Endothelial cell of umbilical vein (primary cell): ENCODE results near the gene CMIP. TPM values are rescaled to one million over a fixed set of nuclear protein-coding genes. Genes with fewer than 3 reads are reported as not detected.

Source experiments
- BruUV-seq: library from RNA; stranded (reverse); fragments of 400-500 nt; replicated peaks from 2 replicates; lab custom pipeline; 2021; lab: Mats Ljungman, UMichigan
- CTCF ChIA-PET: fragments of 300-600, 350-600 bp; sonication (Branson Sonifier 250); formaldehyde crosslinking; loops from one replicate; lab custom pipeline; 2021; ENCODE audit warnings: antibody characterized with exemption, inconsistent platforms; lab: Charles Lee
- POLR2A ChIA-PET: fragments of 300-600, 350-600 bp; sonication (Branson Sonifier 250); formaldehyde crosslinking; loops from one replicate; lab custom pipeline; 2021; ENCODE audit warnings: antibody characterized with exemption, inconsistent platforms; lab: Charles Lee
- DNase-seq: peaks from one replicate; pipeline ENCODE4 v3.0.0-alpha.2; 2011; ENCODE audit warnings: low read depth, low spot score
- FAIRE-seq: peaks from 2 replicates; lab custom pipeline; 2011; peaks lifted over from hg19 to GRCh38; lab: Jason Lieb, UNC
- H2AFZ ChIP-seq: 2 replicates; pipeline ENCODE4 v1.6.0; 2012; ENCODE audit warnings: low read depth, low read length, control low read depth, inconsistent platforms
- H3K27ac ChIP-seq: 2 replicates; pipeline ENCODE4 v1.5.1; 2011; ENCODE audit warnings: low read depth, mild to moderate bottlenecking, control low read depth, low read length, moderate library complexity; ENCODE audit not compliant: insufficient read depth
- H3K27me3 ChIP-seq, 2 experiments: 2 replicates each; pipeline versions ENCODE4 v1.6.0 to v1.6.1; 2011; ENCODE audit warnings: low read length in 2 of 2, mixed read lengths in 1 of 2; ENCODE audit not compliant: control insufficient read depth in 2 of 2, insufficient read depth in 2 of 2
- H3K36me3 ChIP-seq, 2 experiments: 2 replicates in 1 of 2; 3 replicates in 1 of 2; pipeline ENCODE4 v1.5.1; 2011; ENCODE audit warnings: low read length in 2 of 2, mild to moderate bottlenecking in 1 of 2, moderate library complexity in 1 of 2; ENCODE audit not compliant: control insufficient read depth in 2 of 2, insufficient read depth in 2 of 2; ENCODE audit errors: extremely low read depth in 1 of 2
- H3K4me1 ChIP-seq: 3 replicates; pipeline ENCODE4 v1.5.1; 2011; ENCODE audit warnings: mild to moderate bottlenecking, low read length; ENCODE audit not compliant: control insufficient read depth, insufficient read depth; ENCODE audit errors: extremely low read depth
- H3K4me2 ChIP-seq: 2 replicates; pipeline ENCODE4 v1.6.1; 2011; ENCODE audit warnings: low read length, control low read depth, mixed read lengths; ENCODE audit not compliant: insufficient read depth
- H3K4me3 ChIP-seq, 3 experiments: fragments of 200-600 bp in 1 of 3; sonication (generic), shearing (Covaris generic) in 1 of 3; replicated peaks in 1 of 3; 2 replicates each; pipeline ENCODE4 v1.5.1; 2011 to 2016; ENCODE audit warnings: control low read depth in 3 of 3, low read length in 3 of 3, mild to moderate bottlenecking in 2 of 3, inconsistent platforms in 1 of 3, low read depth in 1 of 3, moderate library complexity in 1 of 3; ENCODE audit not compliant: insufficient read depth in 1 of 3
- H3K79me2 ChIP-seq: 2 replicates; pipeline ENCODE4 v1.6.0; 2012; ENCODE audit warnings: low read length, inconsistent platforms; ENCODE audit not compliant: control insufficient read depth, insufficient read depth
- H3K9ac ChIP-seq: replicated peaks from 2 replicates; pipeline ENCODE3; 2011; ENCODE audit warnings: low read length, control low read depth; ENCODE audit not compliant: insufficient read depth; ENCODE audit errors: extremely low read depth
- H3K9me1 ChIP-seq: replicated peaks from 3 replicates; pipeline ENCODE4 v1.6.0; 2011; ENCODE audit warnings: mild to moderate bottlenecking, low read length; ENCODE audit not compliant: control insufficient read depth, insufficient read depth; ENCODE audit errors: extremely low read depth
- H3K9me3 ChIP-seq: replicated peaks from 2 replicates; pipeline ENCODE4 v1.5.1; 2012; ENCODE audit warnings: low read length, inconsistent platforms; ENCODE audit not compliant: control insufficient read depth, insufficient read depth
- H4K20me1 ChIP-seq: replicated peaks from 2 replicates; pipeline ENCODE3; 2011; ENCODE audit warnings: mild to moderate bottlenecking, low read length; ENCODE audit not compliant: control insufficient read depth, insufficient read depth; ENCODE audit errors: extremely low read depth
- EZH2 ChIP-seq: IDR thresholded peaks from 2 replicates; pipeline ENCODE4 v1.6.1; 2012; ENCODE audit warnings: borderline replicate concordance, low read depth, mild to moderate bottlenecking, moderate library complexity, low read length, inconsistent platforms; ENCODE audit not compliant: severe bottlenecking
- FOS ChIP-seq: IDR thresholded peaks from 2 replicates; pipeline ENCODE4 v1.6.1; 2011; ENCODE audit warnings: mild to moderate bottlenecking, low read length, moderate library complexity, borderline replicate concordance; ENCODE audit not compliant: insufficient read depth
- GATA2 ChIP-seq: IDR thresholded peaks from 2 replicates; pipeline ENCODE4 v1.7.0; 2011; ENCODE audit warnings: low read depth, mild to moderate bottlenecking, moderate library complexity, mixed read lengths, low read length; ENCODE audit not compliant: insufficient read length, insufficient read depth
- JUN ChIP-seq: IDR thresholded peaks from 2 replicates; pipeline ENCODE4 v1.6.1; 2011; ENCODE audit warnings: borderline replicate concordance, low read depth; ENCODE audit not compliant: insufficient read length, insufficient read depth
- MYC ChIP-seq: IDR thresholded peaks from one replicate; pipeline ENCODE4 v1.6.1; 2011; ENCODE audit warnings: mild to moderate bottlenecking, low read depth, low read length
- POLR2A ChIP-seq: IDR thresholded peaks from 2 replicates; pipeline ENCODE4 v1.6.1; 2012; ENCODE audit warnings: low read depth, mild to moderate bottlenecking, control low read depth, low read length
- POLR2AphosphoS5 ChIP-seq: IDR thresholded peaks from 2 replicates; pipeline ENCODE4 v1.6.1; 2012; ENCODE audit warnings: low read depth, mild to moderate bottlenecking, control low read depth, low read length, moderate library complexity; ENCODE audit not compliant: insufficient read depth
- dilution Hi-C: fragments of 300-500 bp; cut with MboI; formaldehyde crosslinking; loops from one replicate; pipeline ENCODE4 v1.15.0; 2019; ENCODE audit warnings: low sequenced_read_pairs; ENCODE audit not compliant: extremely low pct_ligation_motif_present
- intact Hi-C: fragments of 100-400 bp; cut with micrococcal nuclease; formaldehyde crosslinking; loops from one replicate; pipeline ENCODE4 v1.10.0; 2022
- polyA plus RNA-seq, 4 experiments: library from polyadenylated mRNA; depleted of rRNA in 3 of 4; stranded (reverse) in 3 of 4; unstranded in 1 of 4; fragments of >200 nt; gene quantifications; 2 replicates each; pipeline versions ENCODE4 v1.2.1 to v1.2.3, GENCODE V29; 2011 to 2012; ENCODE audit warnings: missing spikeins in 1 of 4
- total RNA-seq: library from RNA; stranded (reverse); gene quantifications from 2 replicates; pipeline ENCODE4 v1.2.3, GENCODE V29; 2021
- TF ChIP-seq, protein P1 (sequence below): IDR thresholded peaks from 2 replicates; pipeline ENCODE4 v1.6.1; 2011; ENCODE audit not compliant: insufficient read depth, insufficient read length
- TF ChIP-seq, protein P2 (sequence below), 2 donors: IDR thresholded peaks; 1 replicate in 1 of 2; 2 replicates in 1 of 2; pipeline ENCODE4 v1.5.1; 2011; ENCODE audit warnings: low read length in 2 of 2, mild to moderate bottlenecking in 2 of 2, moderate library complexity in 2 of 2, control low read depth in 1 of 2, inconsistent platforms in 1 of 2, low read depth in 1 of 2; ENCODE audit not compliant: insufficient read depth in 1 of 2; ENCODE audit errors: extremely low read depth in 1 of 2

Gene CMIP
- total and polyA plus RNA-seq, 2 donors (not counting 3 experiments of a cell fraction or from before 2014, with no cell fraction given), result 29.0 to 101 TPM

GRCh38 chr16:81442220-81442915 is 2.2 kb upstream of the CMIP start:
- CTCF ChIA-PET, result interaction anchor here (1.0 to 1.7 kb wide), 7 partner anchors 13 to 117 kb away, joined by 3 to 9 read pairs (median 3); no protein-coding TSS in a partner anchor

More at GRCh38 chr16:81442220-81442915, 2.2 kb upstream of the CMIP start:
- H3K27ac ChIP-seq, result no peak overlapping the region
- intact Hi-C loops (no loop called here), dilution Hi-C loops (no loop called here)
- no peaks in the 10 kb centered on the region for H3K9me1 ChIP-seq
- no peaks in the 10 kb centered on the region for H4K20me1 ChIP-seq
- no peaks in the 10 kb centered on the region for H3K9me3 ChIP-seq
- TF ChIP-seq POLR2A, result no peak
- TF ChIP-seq, protein P1, sequence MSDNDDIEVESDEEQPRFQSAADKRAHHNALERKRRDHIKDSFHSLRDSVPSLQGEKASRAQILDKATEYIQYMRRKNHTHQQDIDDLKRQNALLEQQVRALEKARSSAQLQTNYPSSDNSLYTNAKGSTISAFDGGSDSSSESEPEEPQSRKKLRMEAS, result no peak
- no peak for TF ChIP-seq POLR2AphosphoS5
- no peak for TF ChIP-seq GATA2
- no peak for TF ChIP-seq MYC
- TF ChIP-seq, protein P2, sequence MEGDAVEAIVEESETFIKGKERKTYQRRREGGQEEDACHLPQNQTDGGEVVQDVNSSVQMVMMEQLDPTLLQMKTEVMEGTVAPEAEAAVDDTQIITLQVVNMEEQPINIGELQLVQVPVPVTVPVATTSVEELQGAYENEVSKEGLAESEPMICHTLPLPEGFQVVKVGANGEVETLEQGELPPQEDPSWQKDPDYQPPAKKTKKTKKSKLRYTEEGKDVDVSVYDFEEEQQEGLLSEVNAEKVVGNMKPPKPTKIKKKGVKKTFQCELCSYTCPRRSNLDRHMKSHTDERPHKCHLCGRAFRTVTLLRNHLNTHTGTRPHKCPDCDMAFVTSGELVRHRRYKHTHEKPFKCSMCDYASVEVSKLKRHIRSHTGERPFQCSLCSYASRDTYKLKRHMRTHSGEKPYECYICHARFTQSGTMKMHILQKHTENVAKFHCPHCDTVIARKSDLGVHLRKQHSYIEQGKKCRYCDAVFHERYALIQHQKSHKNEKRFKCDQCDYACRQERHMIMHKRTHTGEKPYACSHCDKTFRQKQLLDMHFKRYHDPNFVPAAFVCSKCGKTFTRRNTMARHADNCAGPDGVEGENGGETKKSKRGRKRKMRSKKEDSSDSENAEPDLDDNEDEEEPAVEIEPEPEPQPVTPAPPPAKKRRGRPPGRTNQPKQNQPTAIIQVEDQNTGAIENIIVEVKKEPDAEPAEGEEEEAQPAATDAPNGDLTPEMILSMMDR (IDR thresholded peaks at IDR 0.05; ENCODE audit: extremely low read depth in 1 of 2, insufficient read depth in 1 of 2, low read depth in 1 of 2, low read length in 2 of 2), result no peak
- TF ChIP-seq FOS, result no peak
- TF ChIP-seq EZH2, result no peak
- TF ChIP-seq JUN, result no peak
- no peak for FAIRE-seq
- H3K4me3 ChIP-seq, result no peak overlapping the region
- peaks cover 23% of the 10 kb centered on the region for H3K79me2 ChIP-seq
- H3K36me3 ChIP-seq, result no peaks in the 10 kb centered on the region
- H2AFZ ChIP-seq, result no peak overlapping the region
- no peak overlapping the region for H3K9ac ChIP-seq
- POLR2A ChIA-PET, result interaction anchor here (0.5 to 1.3 kb wide), 3 partner anchors 11 to 58 kb away, joined by 3 to 4 read pairs (median 3); no protein-coding TSS in a partner anchor
- DNase-seq, result no peak
- peaks cover 14% of the 10 kb centered on the region for H3K4me1 ChIP-seq
- peaks cover 13 to 30% of the 10 kb centered on the region in 2 experiments for H3K27me3 ChIP-seq
- no TSS peak for BruUV-seq
- no peak overlapping the region for H3K4me2 ChIP-seq
